ENCODE data around the gene COL8A1. TPM values are rescaled to one million over a fixed set of nuclear protein-coding genes. Genes with fewer than 3 reads are reported as not detected.
"Not testable (repeated sequence)": the region's sequence is repeated elsewhere in the genome, so short reads cannot be mapped to it uniquely, and the experiment has no call there.

COL8A1 gene
- total RNA-seq, 2 donors from 2014 or later, result 8.0 to 8.1 TPM

DNA sequence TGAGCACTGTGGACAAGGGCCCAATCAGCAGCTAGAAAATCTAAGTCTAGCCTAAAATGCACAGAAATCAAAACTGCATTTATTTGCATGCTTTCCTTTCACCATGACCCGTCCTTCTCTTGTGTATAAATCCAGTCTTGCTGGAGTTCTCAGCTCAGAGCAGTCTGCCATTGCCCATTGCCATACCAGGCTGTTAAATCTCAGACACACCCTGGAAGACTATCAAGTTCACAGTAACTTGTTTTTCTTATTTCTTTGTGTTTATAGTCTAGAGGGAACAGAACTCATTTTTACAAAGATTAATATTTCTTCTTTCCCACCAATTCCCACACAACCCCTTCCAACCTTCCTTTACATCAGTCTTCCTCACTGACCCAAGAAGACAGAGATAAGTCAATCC lies 85.9 kb downstream of the COL8A1 start:
- Histone ChIP-seq H3K4me1 (replicated peaks) (no peaks in the 10 kb centered on the region), H3K27ac (no peak overlapping the region), H3K27me3 (replicated peaks; ENCODE audit: insufficient read depth) (no peaks in the 10 kb centered on the region), H3K36me3 (no peaks in the 10 kb centered on the region), H3K4me3 (no peak overlapping the region), H3K9me3 (no peaks in the 10 kb centered on the region)
- TF ChIP-seq POLR2A (IDR thresholded peaks at IDR 0.05) (no peak), POLR2AphosphoS5 (IDR thresholded peaks at IDR 0.05) (no peak)
- TF ChIP-seq, protein P1, sequence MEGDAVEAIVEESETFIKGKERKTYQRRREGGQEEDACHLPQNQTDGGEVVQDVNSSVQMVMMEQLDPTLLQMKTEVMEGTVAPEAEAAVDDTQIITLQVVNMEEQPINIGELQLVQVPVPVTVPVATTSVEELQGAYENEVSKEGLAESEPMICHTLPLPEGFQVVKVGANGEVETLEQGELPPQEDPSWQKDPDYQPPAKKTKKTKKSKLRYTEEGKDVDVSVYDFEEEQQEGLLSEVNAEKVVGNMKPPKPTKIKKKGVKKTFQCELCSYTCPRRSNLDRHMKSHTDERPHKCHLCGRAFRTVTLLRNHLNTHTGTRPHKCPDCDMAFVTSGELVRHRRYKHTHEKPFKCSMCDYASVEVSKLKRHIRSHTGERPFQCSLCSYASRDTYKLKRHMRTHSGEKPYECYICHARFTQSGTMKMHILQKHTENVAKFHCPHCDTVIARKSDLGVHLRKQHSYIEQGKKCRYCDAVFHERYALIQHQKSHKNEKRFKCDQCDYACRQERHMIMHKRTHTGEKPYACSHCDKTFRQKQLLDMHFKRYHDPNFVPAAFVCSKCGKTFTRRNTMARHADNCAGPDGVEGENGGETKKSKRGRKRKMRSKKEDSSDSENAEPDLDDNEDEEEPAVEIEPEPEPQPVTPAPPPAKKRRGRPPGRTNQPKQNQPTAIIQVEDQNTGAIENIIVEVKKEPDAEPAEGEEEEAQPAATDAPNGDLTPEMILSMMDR (IDR thresholded peaks at IDR 0.05), result no peak
- no peak for DNase-seq (ENCODE audit: low spot score)
- intact Hi-C loops (cut with DNase I), result no loop called here
- 43% methylated on average over 1 of the region's 1 CpG for WGBS

- TF ChIP-seq, protein P1 (IDR thresholded peaks at IDR 0.05), result no peak
- TF ChIP-seq POLR2AphosphoS5 (IDR thresholded peaks at IDR 0.05) (no peak), POLR2A (IDR thresholded peaks at IDR 0.05) (no peak)
- no peak for DNase-seq (ENCODE audit: low spot score)
These were observed 92.5 kb downstream of the COL8A1 start for GRCh38 chr3:99730870-99731269.

GRCh38 chr3:99731499-99731898 lies 93.1 kb downstream of the COL8A1 start:
- Histone ChIP-seq H3K9me3 (no peaks in the 10 kb centered on the region), H3K27me3 (replicated peaks; ENCODE audit: insufficient read depth) (no peaks in the 10 kb centered on the region), H3K36me3 (no peaks in the 10 kb centered on the region), H3K27ac (no peak overlapping the region), H3K4me1 (replicated peaks) (no peaks in the 10 kb centered on the region), H3K4me3 (no peak overlapping the region)
- intact Hi-C loops (cut with DNase I), result no loop called here
- DNase-seq (ENCODE audit: low spot score), result no peak
- 94% methylated on average over 1 of the region's 1 CpG for WGBS
- TF ChIP-seq POLR2A (IDR thresholded peaks at IDR 0.05) (no peak), POLR2AphosphoS5 (IDR thresholded peaks at IDR 0.05) (no peak)
- TF ChIP-seq, protein P1 (IDR thresholded peaks at IDR 0.05), result no peak

More at GRCh38 chr3:99730870-99731269, 92.5 kb downstream of the COL8A1 start:
- intact Hi-C loops (cut with DNase I), result no loop called here
- no peaks in the 10 kb centered on the region for H3K27me3 ChIP-seq (replicated peaks; ENCODE audit: insufficient read depth)
- H3K27ac ChIP-seq, result no peak overlapping the region
- no peaks in the 10 kb centered on the region for H3K36me3 ChIP-seq
- no peaks in the 10 kb centered on the region for H3K4me1 ChIP-seq (replicated peaks)
- no peaks in the 10 kb centered on the region for H3K9me3 ChIP-seq
- H3K4me3 ChIP-seq, result no peak overlapping the region
- WGBS, result 41% methylated on average over 2 of the region's 2 CpGs

GRCh38 chr3:99740371-99740770 lies 102.0 kb downstream of the COL8A1 start:
- H3K4me1 ChIP-seq (replicated peaks); H3K36me3 ChIP-seq; DNase-seq (ENCODE audit: low spot score); H3K27me3 ChIP-seq (replicated peaks; ENCODE audit: insufficient read depth); H3K9me3 ChIP-seq; H3K27ac ChIP-seq; H3K4me3 ChIP-seq: not testable (repeated sequence)
- WGBS, result 91% methylated on average over 2 of the region's 2 CpGs
- intact Hi-C loops (cut with DNase I), result loop anchor here (10.0 kb wide), 1 partner anchor 236 kb away; no protein-coding TSS in a partner anchor

DNA sequence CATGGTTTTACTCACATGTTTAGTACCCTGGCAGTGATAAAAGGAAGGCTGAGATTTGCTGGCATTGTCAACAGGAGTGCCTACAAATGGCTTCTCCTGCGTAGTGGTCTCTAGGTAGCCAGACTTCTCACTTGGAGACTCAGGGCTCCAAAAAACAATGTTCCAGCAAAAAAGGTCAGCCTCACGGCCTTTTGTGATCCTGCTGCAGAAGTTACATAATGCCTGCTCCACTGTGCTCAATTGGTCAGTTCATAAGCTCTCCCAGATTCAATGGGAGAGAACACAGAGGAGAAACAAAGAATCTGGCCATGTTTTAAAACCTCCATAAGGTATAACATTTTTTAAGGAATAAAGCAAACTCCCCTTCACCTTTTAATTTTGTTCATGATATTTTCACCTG lies 103.2 kb downstream of the COL8A1 start:
- WGBS, result 64% methylated on average over 2 of the region's 2 CpGs
- no peak for TF ChIP-seq POLR2A (IDR thresholded peaks at IDR 0.05)
- TF ChIP-seq, protein P1 (IDR thresholded peaks at IDR 0.05), result no peak
- TF ChIP-seq POLR2AphosphoS5 (IDR thresholded peaks at IDR 0.05), result no peak

More for the DNA sequence above, 103.2 kb downstream of the COL8A1 start:
- no peaks in the 10 kb centered on the region for H3K36me3 ChIP-seq
- H3K27me3 ChIP-seq (replicated peaks; ENCODE audit: insufficient read depth), result no peaks in the 10 kb centered on the region
- no peaks in the 10 kb centered on the region for H3K4me1 ChIP-seq (replicated peaks)
- no peaks in the 10 kb centered on the region for H3K9me3 ChIP-seq
- no peak overlapping the region for H3K4me3 ChIP-seq
- intact Hi-C loops (cut with DNase I), result loop anchor here (10.0 kb wide), 1 partner anchor 237 kb away; no protein-coding TSS in a partner anchor
- no peak overlapping the region for H3K27ac ChIP-seq
- no peak for DNase-seq (ENCODE audit: low spot score)

Measured in prostate gland (tissue), 2 donors.